Measurements from ENCODE around the gene TUBB4B. TPM values are rescaled to one million over a fixed set of nuclear protein-coding genes. Genes with fewer than 3 reads are reported as not detected.

TUBB4B gene
- total RNA-seq, 1 donor from 2014 or later = 298 TPM

DNA sequence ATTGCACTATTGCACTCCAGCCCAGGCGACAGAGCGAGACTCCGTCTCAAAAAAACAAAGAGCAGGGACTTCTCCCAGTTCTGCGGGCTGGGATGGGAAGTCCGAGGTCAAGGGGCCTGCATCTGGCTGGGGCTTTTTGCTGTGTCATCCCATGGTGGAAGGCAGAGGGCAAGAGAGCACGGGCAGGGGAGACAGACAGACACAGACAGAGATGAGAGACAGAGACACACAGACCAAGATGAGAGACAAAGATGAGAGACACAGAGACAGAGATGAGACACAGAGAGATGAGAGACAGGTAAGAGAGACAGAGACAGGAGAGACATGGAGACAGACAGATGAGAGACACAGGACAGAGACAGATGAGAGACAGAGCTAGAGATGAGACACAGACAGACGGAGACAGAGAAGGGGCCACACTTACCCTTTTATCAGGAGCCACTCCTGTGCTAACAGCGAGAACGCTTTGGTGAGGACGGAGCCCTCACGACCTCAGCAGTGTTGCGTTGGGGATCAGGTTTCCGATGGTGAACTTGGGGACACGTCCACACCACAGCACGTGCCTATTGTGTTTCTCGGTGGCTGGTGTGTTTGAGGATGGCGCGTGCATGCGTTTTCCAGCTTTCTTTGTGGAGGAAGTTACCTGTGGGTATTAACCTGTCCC, 27.6 kb downstream of the TUBB4B start:
- no peak for DNase-seq (ENCODE audit: low spot score)

DNA sequence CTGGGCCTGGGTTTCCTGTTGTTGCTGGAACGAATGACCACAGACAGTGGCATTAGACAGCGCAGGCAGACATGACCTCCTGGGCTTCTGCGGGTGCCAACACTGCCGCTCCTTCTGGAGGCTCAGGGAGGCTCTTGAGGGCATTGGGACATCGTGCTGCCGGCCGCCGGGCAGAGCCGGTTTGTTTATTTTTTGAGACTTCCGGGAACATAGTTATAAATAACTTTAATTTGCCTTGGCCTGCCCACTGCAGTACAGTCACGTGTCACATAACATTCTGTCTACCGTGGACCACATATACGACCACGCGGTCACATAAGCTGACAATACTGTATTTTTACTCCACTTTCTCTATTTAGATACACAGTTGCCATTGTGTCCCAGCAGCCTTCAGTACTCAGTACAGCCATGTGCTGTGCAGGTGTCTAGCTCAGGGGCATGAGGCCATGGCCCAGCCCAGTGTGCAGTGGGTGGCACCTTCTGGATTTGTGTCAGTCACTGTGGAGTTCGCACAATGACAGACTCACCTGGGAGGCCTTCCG, 28.2 kb downstream of the TUBB4B start:
- DNase-seq (ENCODE audit: low spot score) = no peak

DNA sequence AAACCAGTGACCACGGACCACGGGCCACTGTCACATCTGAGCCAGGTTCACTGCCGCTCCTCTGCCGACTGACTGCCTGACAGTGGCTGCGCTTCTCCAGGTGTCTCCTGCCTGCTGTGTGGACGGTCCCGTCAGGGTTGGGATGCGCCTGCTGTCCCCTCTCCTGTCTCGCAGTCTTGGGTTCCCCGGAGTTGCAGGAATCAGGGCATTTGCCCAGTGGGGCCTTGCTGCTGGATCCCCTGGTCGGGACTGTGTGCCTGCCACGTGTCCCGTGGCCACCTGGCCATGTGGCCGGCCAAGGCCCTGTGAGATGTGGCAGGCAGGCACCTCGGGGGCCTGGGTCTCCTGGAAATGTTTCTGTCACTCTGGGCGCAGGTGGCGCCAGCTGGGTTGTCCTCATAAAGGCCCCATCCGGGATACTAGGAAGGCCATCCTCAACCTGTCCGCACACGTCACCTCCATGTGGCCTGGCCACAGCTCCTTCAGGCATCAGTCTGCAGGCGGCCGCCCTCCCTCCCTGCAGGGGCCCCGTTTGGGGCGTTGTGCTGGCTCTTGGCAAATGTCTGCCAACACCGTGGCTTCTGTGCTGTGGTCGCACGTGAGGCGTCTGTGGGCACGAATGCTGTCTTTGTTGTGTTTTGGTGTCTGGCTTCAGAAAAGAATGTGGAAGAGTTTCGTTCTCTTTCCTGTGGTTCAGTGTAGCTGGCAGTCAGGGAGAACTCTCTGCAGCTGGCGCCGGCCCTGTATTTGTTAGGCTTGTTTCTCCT, 30.0 kb downstream of the TUBB4B start:
- no peak for DNase-seq (ENCODE audit: low spot score)

DNA sequence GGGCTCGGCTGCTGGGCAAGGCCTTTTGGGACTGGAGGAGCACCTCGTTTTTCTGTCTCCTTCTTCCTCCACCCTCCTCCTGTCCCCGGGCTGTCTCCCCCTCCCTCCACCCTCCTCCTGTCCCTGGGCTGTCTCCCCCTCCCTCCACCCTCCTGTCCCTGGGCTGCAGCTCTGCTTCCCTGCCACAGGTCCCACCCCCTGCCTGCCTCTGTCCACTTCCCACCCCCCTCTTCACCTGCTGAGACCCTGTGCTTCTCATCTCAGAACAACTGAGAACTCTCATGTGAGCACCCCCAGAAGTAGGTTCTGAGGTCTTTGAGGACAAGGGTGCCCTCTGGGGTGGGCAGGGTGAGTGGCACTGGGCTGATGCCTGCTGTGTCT, 30.6 kb downstream of the TUBB4B start:
- DNase-seq (ENCODE audit: low spot score) = no peak

DNA sequence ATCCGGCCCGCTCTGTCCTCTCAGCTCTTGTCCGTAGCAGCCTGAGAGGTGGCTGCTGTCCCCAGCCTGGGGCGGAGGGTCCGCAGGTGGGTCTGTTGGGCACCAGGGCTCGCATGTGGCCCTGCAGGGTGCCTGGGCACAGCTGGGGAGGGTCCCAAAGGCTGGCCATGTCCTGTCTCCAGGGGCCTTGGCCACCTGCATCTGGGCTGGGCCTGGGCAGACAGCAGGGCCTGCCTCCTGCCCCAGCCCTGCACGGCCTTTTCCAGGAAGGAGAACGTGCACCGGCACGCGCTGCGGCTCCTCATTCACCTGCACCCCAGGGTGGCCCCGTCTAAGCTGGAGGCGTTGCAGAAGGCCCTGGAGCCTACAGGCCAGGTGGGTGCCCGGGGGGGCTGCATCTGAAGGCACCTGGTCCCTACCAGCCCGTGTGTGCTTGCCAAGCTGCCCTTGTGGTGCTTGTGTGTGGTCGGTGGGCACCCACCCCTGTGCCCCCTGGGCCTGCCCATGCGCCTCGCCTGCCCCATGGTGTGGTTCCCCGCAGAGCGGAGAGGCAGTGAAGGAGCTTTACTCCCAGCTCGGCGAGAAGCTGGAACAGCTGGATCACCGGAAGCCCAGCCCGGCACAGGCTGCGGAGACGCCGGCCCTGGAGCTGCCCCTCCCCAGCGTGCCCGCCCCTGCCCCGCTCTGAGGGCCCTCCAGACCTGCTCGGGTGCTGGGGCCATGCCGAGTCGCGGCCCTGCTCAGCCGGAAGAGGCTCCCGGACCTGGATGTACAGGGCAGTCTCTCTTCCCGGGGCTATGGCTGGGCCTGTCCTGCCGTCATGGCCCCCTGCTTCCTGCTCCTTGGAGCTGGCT, 31.4 kb downstream of the TUBB4B start:
- no peak for DNase-seq (ENCODE audit: low spot score)

DNA sequence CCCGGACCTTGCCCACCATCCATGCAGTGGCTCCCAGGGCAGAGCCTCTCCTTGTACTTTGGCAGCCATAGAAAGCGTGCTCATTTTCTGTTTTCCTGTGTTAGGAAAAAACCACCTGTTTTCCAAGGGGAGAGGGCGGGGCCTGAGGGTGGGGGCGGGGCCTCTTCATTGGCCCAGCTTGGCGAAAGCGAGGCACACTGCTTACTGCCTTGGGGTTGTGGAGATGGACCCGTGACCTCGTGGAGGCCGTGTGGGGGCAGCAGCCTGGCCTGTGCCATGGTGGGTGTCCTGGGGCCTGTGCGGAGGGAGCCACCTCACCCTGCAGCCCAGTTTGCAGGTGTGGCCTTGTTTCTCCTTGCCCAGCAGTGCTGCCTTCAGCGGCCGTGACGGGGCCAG, 32.0 kb downstream of the TUBB4B start:
- DNase-seq (ENCODE audit: low spot score) = no peak

DNA sequence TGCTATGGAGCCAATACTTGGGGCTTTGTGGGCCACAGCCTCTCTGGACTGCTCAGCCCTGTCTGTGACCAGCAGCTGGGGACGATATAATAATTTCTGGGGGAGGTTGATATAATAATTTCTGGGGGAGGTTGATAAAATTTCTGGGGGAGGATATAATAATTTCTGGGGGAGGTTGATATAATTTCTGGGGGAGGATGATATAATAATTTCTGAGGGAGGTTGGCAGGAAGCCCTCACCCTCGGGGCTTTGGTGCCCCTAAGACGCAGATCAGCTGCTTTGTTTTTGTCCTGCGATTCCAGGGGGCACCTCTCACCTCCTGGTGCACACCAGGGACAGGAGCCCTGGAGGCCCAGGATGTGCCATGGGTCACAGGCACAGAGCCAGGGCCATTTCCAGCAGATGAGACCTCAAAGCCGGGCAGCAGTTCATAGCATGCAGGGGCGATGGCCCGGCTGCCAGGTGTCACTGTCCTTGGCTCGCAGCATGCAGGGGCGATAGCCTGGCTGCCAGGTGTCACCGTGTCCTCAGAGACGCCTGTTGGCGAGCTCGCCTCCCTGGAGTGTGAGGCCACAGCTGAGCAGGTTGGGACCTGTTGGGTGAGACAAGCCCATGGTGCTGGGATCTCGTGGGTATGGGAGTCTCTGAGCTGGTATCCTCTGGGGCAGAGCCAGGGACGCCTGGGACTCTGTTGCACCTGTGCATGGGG, 32.7 kb downstream of the TUBB4B start:
- no peak for DNase-seq (ENCODE audit: low spot score)

DNA sequence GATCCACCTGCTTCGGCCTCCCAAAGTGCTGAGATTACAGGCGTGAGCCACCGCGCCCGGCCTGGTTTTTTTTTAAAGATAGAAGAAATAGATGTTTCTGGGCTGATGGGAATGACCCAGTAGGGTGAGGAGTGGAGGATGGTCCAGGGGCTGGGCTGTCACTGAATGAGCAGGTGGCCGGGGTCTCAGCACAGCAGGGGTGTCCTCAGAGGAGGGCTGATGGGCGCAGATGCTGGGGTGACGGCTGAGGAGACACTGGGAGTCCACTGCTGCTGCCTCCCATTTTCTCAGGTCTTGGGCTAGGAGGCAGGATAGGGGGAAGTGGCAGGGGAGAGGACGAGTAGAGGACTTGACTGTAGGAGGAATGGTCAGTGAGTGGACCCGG, 34.1 kb downstream of the TUBB4B start:
- DNase-seq (ENCODE audit: low spot score) = no peak

DNA sequence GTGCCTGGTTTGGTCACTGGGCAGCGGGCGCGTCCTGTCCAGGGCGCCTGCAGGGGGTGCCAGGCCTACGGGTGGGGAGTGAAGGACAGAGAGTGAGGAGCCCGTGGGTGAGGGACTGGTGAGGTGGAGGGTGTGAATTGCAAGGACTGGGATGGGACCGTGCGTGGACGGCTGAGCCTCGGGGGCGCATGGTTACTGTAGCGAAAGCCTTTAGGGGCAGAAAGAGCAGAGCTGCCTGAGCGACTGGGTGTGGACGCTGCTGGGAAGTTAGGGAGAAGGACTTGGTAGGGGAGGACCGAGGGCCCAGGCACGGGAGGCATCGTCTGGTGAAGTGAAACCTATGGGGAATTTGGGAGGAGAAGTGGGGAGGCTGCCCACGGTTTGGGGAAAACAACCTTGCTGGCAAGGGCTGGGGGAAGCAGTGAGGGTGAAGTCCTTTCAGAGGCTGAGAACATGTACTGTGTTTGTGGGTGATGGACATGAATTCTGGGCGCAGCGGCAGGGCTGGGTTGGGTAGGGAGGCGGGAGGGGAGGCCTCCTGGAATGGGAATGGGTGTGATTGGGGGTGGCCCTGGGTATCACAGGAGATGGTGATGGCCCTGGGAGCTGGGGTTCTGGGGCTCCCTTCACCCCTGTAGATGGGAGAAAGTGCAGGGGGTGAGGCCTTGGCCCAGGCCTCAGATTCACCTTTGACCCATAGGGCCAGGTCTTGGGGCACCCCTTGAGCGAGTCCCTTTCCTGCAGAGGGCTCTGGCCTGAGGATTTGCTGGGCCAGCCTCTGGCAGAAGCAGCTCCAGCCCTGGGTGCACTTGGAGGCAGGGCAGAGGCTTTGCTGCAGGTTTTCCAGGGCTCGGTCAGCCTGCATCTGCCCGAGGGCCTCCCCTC, 34.7 kb downstream of the TUBB4B start:
- no peak for DNase-seq (ENCODE audit: low spot score)

DNA sequence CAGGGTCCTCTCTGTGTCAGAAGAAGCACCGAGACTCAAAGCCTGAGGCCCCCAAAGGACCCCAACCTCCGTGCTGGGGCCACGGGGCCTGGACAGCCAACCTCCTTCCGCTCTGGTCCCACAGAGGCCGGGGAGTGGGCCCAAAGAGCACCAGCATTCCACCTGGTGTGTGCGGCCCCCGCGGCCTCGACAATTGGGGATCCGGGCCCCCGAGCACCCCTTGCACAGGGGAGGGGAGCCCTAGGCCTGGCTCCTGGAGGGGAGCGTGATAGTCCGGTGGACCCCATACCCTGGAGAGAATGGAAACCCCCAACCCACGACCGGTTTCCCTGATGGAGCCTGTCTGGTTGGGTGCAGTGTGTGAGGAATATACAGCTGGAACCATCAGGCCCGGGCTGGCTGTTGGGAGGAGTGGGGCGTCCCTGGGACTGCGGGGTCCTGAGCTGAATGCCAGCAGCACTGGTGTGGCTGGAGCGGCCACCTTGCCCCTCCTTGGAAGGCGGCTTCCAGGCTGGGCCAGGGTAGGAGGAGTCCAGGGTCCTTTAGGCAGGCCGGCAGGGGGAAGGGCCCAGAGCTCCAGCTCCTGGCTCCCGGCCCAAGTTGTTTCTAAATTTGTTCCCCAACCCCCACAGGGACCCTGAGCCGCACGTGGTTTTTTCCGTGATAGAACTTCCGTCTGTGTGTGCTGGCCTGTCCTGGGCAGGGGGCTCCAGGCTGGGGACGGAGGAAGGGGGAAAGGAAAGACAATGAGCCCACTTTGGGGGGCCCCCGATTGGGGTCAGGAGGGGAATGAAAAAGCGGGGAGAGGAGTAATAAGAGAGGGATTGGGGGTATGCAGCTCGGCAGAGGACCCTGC, 35.6 kb downstream of the TUBB4B start:
- no peak for DNase-seq (ENCODE audit: low spot score)

DNA sequence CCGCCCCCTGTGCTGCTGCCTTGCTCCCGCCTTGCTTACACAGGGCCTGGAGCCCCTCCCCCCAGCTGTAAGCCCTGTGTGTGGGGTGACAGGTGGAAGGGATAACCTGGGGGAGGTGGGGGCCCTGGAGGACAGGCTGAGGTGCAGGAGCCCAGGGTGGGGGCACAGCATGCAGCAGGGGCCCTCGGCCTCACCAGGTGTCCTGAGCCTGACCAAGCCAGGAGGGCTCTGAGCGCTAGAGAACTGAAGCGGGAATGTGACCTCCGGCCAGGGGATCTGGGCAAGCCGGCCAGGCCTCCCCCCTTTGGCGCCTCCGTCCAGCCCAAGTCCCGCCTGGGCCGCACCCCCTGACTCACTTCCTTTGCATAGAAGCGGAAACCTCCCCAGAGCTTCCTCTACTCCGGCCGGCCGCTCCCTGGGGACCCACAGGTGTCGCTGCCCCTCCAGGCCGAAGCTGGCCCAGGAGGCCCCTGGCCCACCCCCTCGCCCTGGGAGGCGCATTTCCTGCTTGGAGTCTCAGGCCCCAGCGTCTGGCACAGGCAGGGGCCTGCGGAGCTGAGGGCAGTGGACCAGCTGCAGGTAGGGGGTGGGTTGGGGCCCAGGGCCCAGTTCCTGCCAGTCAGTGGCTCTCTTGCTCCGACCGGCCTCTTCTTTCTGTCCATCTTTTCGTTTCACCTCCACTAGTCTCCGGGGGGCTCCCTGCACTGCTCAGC, 36.4 kb downstream of the TUBB4B start, which contains the start of gene TOR4A:
TSS of gene TOR4A (plus strand) at position 398 of the 713 bp plus-strand sequence. CDS start 964 bp downstream, outside the sequence.
- DNase-seq (ENCODE audit: low spot score) = peak; percentile 95

DNA sequence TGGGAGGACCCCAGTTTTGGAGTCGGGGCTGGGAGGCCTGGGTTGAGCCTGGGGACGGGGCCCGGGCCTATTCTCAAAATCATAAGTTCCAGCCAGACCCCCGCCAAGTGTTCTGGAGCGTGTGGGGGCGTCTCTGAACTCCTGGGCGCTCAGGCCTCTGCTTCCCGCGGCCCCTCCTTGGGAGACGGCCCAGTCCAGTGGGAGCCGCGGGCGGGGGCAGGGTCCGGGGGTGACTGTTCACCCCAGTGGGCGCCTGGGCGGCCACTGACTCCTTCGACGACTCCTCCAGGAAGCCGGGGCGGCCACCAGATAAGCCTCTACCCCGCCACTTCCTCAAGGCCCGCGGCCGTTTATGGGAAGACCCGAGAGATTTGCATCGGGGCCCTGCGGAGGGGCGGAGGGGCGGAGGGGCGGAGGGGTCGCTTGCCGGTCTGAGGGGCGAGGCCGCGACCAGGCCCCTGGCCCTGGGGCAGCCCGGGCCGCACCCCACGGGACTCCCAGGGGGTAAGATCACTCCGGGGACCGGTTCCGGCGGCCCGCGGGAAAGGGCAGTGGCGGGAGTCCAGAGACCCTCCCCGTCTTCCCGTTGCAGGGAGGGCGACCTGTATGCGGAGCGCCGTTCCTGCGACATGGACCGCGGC, 37.1 kb downstream of the TUBB4B start:
- DNase-seq (ENCODE audit: low spot score) = peak; percentile 90

DNA sequence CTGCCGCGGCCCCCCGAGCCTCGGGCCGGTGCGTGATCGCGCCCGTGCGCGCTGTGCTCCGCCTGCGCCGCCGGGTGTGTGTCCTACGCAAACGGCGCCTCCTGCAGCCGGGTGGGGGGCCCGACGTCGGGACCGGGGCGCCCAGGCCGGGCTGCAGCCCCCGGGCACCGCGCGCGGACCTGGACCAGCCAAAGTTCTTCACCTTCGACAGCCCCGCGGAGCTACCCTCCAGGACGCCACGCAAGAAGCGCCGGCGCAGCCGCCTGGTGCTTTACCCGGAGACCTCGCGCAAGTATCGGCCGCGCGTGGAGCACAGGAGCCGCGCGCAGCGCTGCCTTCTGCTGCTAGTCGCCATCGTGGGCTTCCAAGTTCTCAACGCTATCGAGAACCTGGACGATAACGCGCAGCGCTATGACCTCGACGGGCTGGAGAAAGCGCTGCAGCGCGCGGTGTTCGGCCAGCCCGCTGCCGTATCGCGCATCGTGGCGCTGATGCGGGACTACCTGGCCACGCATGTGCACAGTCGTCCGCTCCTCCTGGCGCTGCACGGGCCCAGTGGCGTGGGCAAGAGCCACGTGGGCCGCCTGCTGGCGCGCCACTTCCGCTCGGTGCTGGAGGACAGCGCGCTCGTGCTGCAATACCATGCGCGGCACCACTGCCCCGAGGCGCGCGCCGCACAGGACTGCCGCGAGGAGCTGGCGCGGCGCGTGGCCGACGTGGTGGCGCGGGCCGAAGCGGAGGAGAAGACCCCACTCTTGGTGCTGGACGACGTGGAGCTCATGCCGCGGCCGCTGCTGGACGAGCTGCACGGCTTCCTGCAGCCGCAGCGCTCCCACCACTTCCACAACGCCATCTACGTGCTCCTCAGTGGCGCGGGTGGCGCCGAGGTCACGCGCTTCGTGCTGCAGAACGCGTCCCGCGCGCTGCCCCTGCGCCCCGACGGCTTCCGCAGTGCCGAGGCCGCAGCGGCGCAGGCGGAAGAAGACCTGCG, 37.9 kb downstream of the TUBB4B start:
- DNase-seq (ENCODE audit: low spot score) = peak; percentile 89

DNA sequence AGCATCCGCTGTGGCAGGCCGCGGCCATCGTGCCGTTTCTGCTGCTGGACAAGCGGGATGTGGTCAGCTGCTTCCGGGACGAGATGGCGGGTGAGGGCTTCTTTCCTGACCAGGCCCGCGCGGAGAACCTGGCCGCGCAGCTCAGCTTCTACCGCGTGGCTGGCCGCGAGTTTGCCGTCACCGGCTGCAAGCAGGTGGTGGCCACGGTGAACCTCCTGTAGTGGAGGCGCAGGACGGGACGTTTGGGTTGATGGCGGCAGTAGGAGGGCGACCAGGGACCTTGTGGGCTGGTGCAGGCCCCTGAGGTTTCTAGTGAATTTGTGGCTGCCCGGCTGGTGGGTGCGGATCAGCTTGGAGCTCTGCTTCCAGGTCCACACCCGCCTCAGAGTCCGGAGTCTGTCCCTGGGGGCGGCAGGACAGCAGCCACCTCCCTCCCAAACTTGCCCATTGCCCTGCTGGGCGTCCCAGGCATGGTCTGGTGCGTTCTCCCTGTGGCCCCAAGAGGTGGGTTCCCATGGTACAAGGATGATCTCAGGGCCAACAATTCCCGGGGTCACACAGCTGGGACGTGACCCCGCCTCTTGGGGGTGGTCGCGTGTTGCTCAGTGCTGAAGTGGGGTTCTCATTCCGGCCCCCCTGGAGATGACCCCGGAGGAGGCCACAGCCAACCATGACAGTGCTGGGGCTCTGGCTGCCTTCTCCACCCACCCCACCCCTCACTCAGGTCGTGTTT, 38.8 kb downstream of the TUBB4B start:
- no peak for DNase-seq (ENCODE audit: low spot score)

DNA sequence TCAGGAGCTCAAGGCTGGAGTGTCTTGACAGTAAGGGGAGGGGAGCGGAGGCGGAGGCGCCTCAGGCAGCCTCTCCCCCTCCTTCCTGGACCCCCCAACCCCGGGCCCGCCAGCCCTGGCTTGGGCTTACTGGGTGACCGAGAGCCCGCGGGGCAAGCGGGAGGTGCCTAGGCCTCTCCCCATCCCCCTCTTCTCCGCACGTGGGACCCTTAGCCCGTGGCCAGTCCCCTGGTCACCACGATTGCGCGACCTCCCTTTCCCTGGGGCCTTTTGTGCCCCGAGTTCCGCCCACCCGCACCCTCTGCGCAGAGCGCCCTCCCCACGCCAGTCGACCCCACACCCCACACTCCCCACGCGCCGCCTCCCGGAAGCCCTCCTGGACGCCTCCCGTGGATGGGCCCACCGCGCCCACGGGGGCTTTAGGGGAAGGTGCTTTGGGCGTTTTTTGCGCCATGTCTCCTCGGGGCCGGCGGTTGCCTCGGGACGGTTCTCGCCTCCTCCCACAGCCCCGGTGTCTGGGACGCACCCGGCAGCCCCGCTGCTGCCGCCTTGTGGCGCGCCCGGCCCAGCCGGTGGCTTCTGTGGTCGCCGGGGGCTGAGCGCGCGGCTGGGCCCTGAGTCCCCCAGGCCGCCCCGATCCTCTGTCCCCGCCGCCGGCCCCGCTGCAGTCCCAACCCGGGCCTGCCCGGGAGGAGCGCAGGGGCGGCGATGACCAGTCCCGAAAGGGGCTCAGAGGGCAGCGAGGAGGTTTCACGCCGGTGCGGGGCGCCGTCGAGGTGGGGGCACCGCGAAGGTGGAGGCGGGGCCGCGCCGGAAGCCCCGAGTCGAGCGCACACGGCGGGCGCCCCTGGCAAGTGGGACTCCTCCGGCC, 39.6 kb downstream of the TUBB4B start:
- no peak for DNase-seq (ENCODE audit: low spot score)

Data from mesenteric fat pad (tissue), 1 donor.